ENCODE results near the gene TMEM114.

The TMEM114 gene

GRCh38 chr16:8627456-8627855, 37.1 kb upstream of the TMEM114 start:
- TF ChIP-seq TAF1 (IDR thresholded peaks at IDR 0.05; ENCODE audit: borderline replicate concordance, insufficient read depth, low read length) = no peak
- no peak for TF ChIP-seq SIN3A (IDR thresholded peaks at IDR 0.05; ENCODE audit: borderline replicate concordance, insufficient read depth, low read length)
- no peak for TF ChIP-seq REST (IDR thresholded peaks at IDR 0.05; ENCODE audit: insufficient read depth in 1 of 2, low read depth in 2 of 2, low read length in 2 of 2)
- TF ChIP-seq FOXP2 (optimal IDR thresholded peaks at IDR 0.05; ENCODE audit: borderline replicate concordance, extremely low read depth, extremely low read length, insufficient read depth) = no peak

GRCh38 chr16:8626946-8627345, 36.6 kb upstream of the TMEM114 start:
- TF ChIP-seq FOXP2 (optimal IDR thresholded peaks at IDR 0.05; ENCODE audit: borderline replicate concordance, extremely low read depth, extremely low read length, insufficient read depth) (no peak), SIN3A (IDR thresholded peaks at IDR 0.05; ENCODE audit: borderline replicate concordance, insufficient read depth, low read length) (no peak), REST (IDR thresholded peaks at IDR 0.05; ENCODE audit: insufficient read depth in 1 of 2, low read depth in 2 of 2, low read length in 2 of 2) (no peak), TAF1 (IDR thresholded peaks at IDR 0.05; ENCODE audit: borderline replicate concordance, insufficient read depth, low read length) (no peak), POLR2AphosphoS5 (IDR thresholded peaks at IDR 0.05; ENCODE audit: low read depth, low read length) (no peak)

GRCh38 chr16:8625491-8626087, 35.3 kb upstream of the TMEM114 start:
- TF ChIP-seq TAF1 (IDR thresholded peaks at IDR 0.05; ENCODE audit: borderline replicate concordance, insufficient read depth, low read length) (no peak), SIN3A (IDR thresholded peaks at IDR 0.05; ENCODE audit: borderline replicate concordance, insufficient read depth, low read length) (no peak), FOXP2 (optimal IDR thresholded peaks at IDR 0.05; ENCODE audit: borderline replicate concordance, extremely low read depth, extremely low read length, insufficient read depth) (no peak), REST (IDR thresholded peaks at IDR 0.05; ENCODE audit: insufficient read depth in 1 of 2, low read depth in 2 of 2, low read length in 2 of 2) (no peak), POLR2AphosphoS5 (IDR thresholded peaks at IDR 0.05; ENCODE audit: low read depth, low read length) (no peak)

GRCh38 chr16:8623634-8624033, 33.3 kb upstream of the TMEM114 start:
- TF ChIP-seq REST (IDR thresholded peaks at IDR 0.05; ENCODE audit: insufficient read depth in 1 of 2, low read depth in 2 of 2, low read length in 2 of 2) (no peak), POLR2AphosphoS5 (IDR thresholded peaks at IDR 0.05; ENCODE audit: low read depth, low read length) (no peak), FOXP2 (optimal IDR thresholded peaks at IDR 0.05; ENCODE audit: borderline replicate concordance, extremely low read depth, extremely low read length, insufficient read depth) (no peak), SIN3A (IDR thresholded peaks at IDR 0.05; ENCODE audit: borderline replicate concordance, insufficient read depth, low read length) (no peak), TAF1 (IDR thresholded peaks at IDR 0.05; ENCODE audit: borderline replicate concordance, insufficient read depth, low read length) (no peak)

- TF ChIP-seq SIN3A (IDR thresholded peaks at IDR 0.05; ENCODE audit: borderline replicate concordance, insufficient read depth, low read length) (no peak), POLR2AphosphoS5 (IDR thresholded peaks at IDR 0.05; ENCODE audit: low read depth, low read length) (no peak), REST (IDR thresholded peaks at IDR 0.05; ENCODE audit: insufficient read depth in 1 of 2, low read depth in 2 of 2, low read length in 2 of 2) (no peak), TAF1 (IDR thresholded peaks at IDR 0.05; ENCODE audit: borderline replicate concordance, insufficient read depth, low read length) (no peak), FOXP2 (optimal IDR thresholded peaks at IDR 0.05; ENCODE audit: borderline replicate concordance, extremely low read depth, extremely low read length, insufficient read depth) (no peak)
These were observed 32.0 kb upstream of the TMEM114 start for GRCh38 chr16:8622315-8622656.

Data from PFSK-1 (cell line).